HG03045 (cell line): ENCODE measurements around the gene NES.
A peak's percentile ranks its signal among the peaks of the same experiment; 100 is the strongest.

Experiments used
- ATAC-seq: cut with Tn5 transposase; IDR thresholded peaks from one replicate; pipeline ENCODE4 v1.9.1; 2021; ENCODE audit warnings: mild to moderate bottlenecking, moderate library complexity; ENCODE audit not compliant: unreplicated experiment

Gene NES

GRCh38 chr1:156664046-156664766 lies 13.0 kb downstream of the NES start:
- no peak for ATAC-seq

GRCh38 chr1:156663178-156663577 lies 14.0 kb downstream of the NES start:
- no peak for ATAC-seq

- no peak for ATAC-seq
Measured at GRCh38 chr1:156662800-156663055, 14.5 kb downstream of the NES start.

GRCh38 chr1:156662005-156662799 lies 15.0 kb downstream of the NES start:
- ATAC-seq = no peak

- no peak for ATAC-seq
Measured at GRCh38 chr1:156660752-156661112, 16.5 kb downstream of the NES start.

- ATAC-seq = peak; percentile 43
Measured at GRCh38 chr1:156659988-156660751, 17.0 kb downstream of the NES start.

GRCh38 chr1:156659661-156659987 lies 17.6 kb downstream of the NES start:
- no peak for ATAC-seq

GRCh38 chr1:156658945-156659574 lies 18.1 kb downstream of the NES start:
- no peak for ATAC-seq

- no peak for ATAC-seq
Measured at GRCh38 chr1:156658496-156658895, 18.7 kb downstream of the NES start.

- no peak for ATAC-seq
Measured at GRCh38 chr1:156657741-156658319, 19.4 kb downstream of the NES start.

- ATAC-seq = no peak
Measured at GRCh38 chr1:156656806-156657740, 20.1 kb downstream of the NES start.

- ATAC-seq = no peak
Measured at GRCh38 chr1:156655904-156656516, 21.2 kb downstream of the NES start.

- ATAC-seq = no peak
Measured at GRCh38 chr1:156655151-156655903, 21.9 kb downstream of the NES start.

GRCh38 chr1:156654700-156655099 lies 22.5 kb downstream of the NES start:
- ATAC-seq = no peak

- ATAC-seq = no peak
Measured at GRCh38 chr1:156652992-156653355, 24.2 kb downstream of the NES start.

- no peak for ATAC-seq
Measured at GRCh38 chr1:156652131-156652991, 24.8 kb downstream of the NES start.

GRCh38 chr1:156648951-156649350 lies 28.3 kb downstream of the NES start:
- ATAC-seq = no peak

GRCh38 chr1:156648496-156648895 lies 28.7 kb downstream of the NES start:
- no peak for ATAC-seq
